Neural progenitor cell (in vitro differentiated cells): ENCODE data around the gene CDC42EP3. TPM values are rescaled to one million over a fixed set of nuclear protein-coding genes. Genes with fewer than 3 reads are reported as not detected.

ENCODE experiments used
- DNase-seq: peaks from one replicate; pipeline ENCODE4 v3.0.0-alpha.2; 2016; ENCODE audit warnings: low spot score
- H2AFZ ChIP-seq: fragments of 200-600 bp; sonication (generic); replicated peaks from 2 replicates; pipeline ENCODE4 v1.6.1; 2016; ENCODE audit warnings: antibody characterized with exemption
- H3F3A ChIP-seq: fragments of 200-600 bp; sonication (generic); 2 replicates; pipeline ENCODE4 v1.6.1; 2016; ENCODE audit warnings: antibody characterized with exemption, low read depth
- H3K27ac ChIP-seq: fragments of 200-600 bp; sonication (generic); 2 replicates; pipeline ENCODE4 v1.5.1; 2016; ENCODE audit warnings: mild to moderate bottlenecking
- H3K27me3 ChIP-seq: fragments of 200-600 bp; sonication (generic); 2 replicates; pipeline ENCODE4 v1.6.1; 2016; ENCODE audit warnings: mild to moderate bottlenecking, moderate library complexity
- H3K36me3 ChIP-seq: fragments of 200-600 bp; sonication (generic); 2 replicates; pipeline ENCODE4 v1.5.1; 2016
- H3K4me1 ChIP-seq: fragments of 200-600 bp; sonication (generic); 2 replicates; pipeline ENCODE4 v1.6.1; 2016; ENCODE audit warnings: mixed run types
- H3K4me2 ChIP-seq: fragments of 200-600 bp; sonication (generic); 2 replicates; pipeline ENCODE4 v1.6.1; 2016
- H3K4me3 ChIP-seq: fragments of 200-600 bp; sonication (generic); 2 replicates; pipeline ENCODE4 v1.5.1; 2016
- H3K79me2 ChIP-seq: fragments of 200-600 bp; sonication (generic); 2 replicates; pipeline ENCODE4 v1.6.1; 2016; ENCODE audit warnings: low read depth
- H3K9ac ChIP-seq: fragments of 200-600 bp; sonication (generic); 2 replicates; pipeline ENCODE4 v1.6.1; 2016
- H3K9me3 ChIP-seq: fragments of 200-600 bp; sonication (generic); 2 replicates; pipeline ENCODE4 v1.5.1; 2016; ENCODE audit warnings: low read depth
- H4K20me1 ChIP-seq: fragments of 200-600 bp; sonication (generic); 2 replicates; pipeline ENCODE4 v1.6.1; 2016; ENCODE audit warnings: low read depth
- H3K27ac Mint-ChIP-seq: 3 replicates; pipeline ENCODE4 v1.8.0; 2021; ENCODE audit warnings: mixed read lengths
- H3K27me3 Mint-ChIP-seq: 2 replicates; pipeline ENCODE4 v1.8.0; 2022; ENCODE audit warnings: low read depth, mild to moderate bottlenecking, inconsistent platforms, moderate library complexity, mixed read lengths; ENCODE audit not compliant: insufficient read depth
- H3K36me3 Mint-ChIP-seq: 3 replicates; pipeline ENCODE4 v1.8.0; 2021; ENCODE audit warnings: mixed read lengths
- H3K4me1 Mint-ChIP-seq: 3 replicates; pipeline ENCODE4 v1.8.0; 2021; ENCODE audit warnings: mixed read lengths
- H3K4me3 Mint-ChIP-seq: 3 replicates; pipeline ENCODE4 v1.8.0; 2021; ENCODE audit warnings: mild to moderate bottlenecking, moderate library complexity, mixed read lengths
- H3K9me3 Mint-ChIP-seq: 3 replicates; pipeline ENCODE4 v1.8.0; 2020; ENCODE audit warnings: mixed read lengths
- EZH2 ChIP-seq: fragments of 200-600 bp; sonication (generic); IDR thresholded peaks from 2 replicates; pipeline ENCODE4 v1.6.1; 2017; ENCODE audit warnings: antibody characterized with exemption, mild to moderate bottlenecking, moderate library complexity
- EZH2phosphoT487 ChIP-seq: fragments of 200-600 bp; sonication (generic); IDR thresholded peaks from 2 replicates; pipeline ENCODE4 v1.6.1; 2017; ENCODE audit warnings: antibody characterized with exemption
- total RNA-seq: library from RNA; depleted of rRNA; stranded (reverse); fragments of >200 nt; gene quantifications from 2 replicates; pipeline ENCODE4 v1.2.3, GENCODE V29; 2015; ENCODE audit warnings: low replicate concordance
- TF ChIP-seq, protein P1 (sequence below): fragments of 200-600 bp; sonication (generic); IDR thresholded peaks from 2 replicates; pipeline ENCODE4 v1.5.1; 2017; ENCODE audit warnings: antibody characterized with exemption, mild to moderate bottlenecking

CDC42EP3 gene
- total RNA-seq, 1 donor from 2014 or later = 21.2 TPM

DNA sequence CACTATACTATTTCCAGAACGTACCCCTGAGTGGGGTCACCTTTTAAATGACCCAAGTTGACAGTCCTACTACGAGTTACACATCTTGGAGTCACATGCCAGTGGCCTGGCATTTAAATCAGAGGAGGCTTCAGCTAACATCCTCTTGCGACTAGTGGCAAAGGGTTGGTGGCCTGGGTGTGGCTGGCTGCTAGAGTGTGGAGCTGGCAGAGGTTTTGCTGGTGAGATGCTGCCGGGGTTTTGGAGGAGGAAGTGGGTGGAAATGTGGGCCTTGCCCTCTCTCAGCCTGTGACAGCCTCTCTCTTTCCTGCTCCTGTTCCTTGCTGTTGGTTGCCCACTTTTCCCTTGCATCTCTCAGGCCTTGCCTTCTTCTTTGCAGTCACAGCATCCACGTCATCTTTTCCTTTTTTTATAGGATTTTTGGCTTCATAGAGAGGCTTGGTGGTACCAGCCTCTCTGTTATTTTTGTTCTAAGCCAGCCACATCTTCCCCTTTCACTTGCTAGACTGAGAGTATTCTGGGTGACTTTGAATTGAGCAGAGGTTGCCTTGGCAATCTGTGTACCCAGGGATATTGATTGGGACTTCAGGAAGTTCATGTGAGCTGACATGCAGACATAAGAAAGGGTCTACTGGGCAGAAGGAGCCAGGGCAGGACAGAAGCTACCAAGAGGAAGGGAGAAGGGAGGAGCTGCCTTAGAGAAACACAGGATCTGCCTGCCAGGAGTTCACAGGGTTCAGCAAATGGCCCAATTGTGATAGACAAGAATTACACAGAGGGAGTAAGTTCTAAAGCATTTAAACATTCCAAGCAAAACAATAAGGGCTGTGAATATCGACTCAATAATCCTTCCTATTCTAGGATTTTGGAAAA lies 55.4 kb downstream of the CDC42EP3 start:
- Histone ChIP-seq H3K4me2 (no peak overlapping the region), H3F3A (no peaks in the 10 kb centered on the region), H3K9ac (no peak overlapping the region), H3K4me3 (no peak overlapping the region), H3K36me3 (no peaks in the 10 kb centered on the region), H3K4me1 (no peaks in the 10 kb centered on the region), H4K20me1 (no peaks in the 10 kb centered on the region), H3K79me2 (no peaks in the 10 kb centered on the region), H3K9me3 (no peaks in the 10 kb centered on the region), H2AFZ (no peak overlapping the region), H3K27ac (no peak overlapping the region), H3K27me3 (no peaks in the 10 kb centered on the region)
- Mint-ChIP-seq H3K27ac (no peak overlapping the region), H3K4me3 (no peak overlapping the region), H3K9me3 (no peaks in the 10 kb centered on the region), H3K27me3 (no peaks in the 10 kb centered on the region), H3K36me3 (no peaks in the 10 kb centered on the region), H3K4me1 (peaks cover 3% of the 10 kb centered on the region)
- no peak for DNase-seq
- TF ChIP-seq, protein P1, sequence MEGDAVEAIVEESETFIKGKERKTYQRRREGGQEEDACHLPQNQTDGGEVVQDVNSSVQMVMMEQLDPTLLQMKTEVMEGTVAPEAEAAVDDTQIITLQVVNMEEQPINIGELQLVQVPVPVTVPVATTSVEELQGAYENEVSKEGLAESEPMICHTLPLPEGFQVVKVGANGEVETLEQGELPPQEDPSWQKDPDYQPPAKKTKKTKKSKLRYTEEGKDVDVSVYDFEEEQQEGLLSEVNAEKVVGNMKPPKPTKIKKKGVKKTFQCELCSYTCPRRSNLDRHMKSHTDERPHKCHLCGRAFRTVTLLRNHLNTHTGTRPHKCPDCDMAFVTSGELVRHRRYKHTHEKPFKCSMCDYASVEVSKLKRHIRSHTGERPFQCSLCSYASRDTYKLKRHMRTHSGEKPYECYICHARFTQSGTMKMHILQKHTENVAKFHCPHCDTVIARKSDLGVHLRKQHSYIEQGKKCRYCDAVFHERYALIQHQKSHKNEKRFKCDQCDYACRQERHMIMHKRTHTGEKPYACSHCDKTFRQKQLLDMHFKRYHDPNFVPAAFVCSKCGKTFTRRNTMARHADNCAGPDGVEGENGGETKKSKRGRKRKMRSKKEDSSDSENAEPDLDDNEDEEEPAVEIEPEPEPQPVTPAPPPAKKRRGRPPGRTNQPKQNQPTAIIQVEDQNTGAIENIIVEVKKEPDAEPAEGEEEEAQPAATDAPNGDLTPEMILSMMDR = no peak
- TF ChIP-seq EZH2phosphoT487 (no peak), EZH2 (no peak)

DNA sequence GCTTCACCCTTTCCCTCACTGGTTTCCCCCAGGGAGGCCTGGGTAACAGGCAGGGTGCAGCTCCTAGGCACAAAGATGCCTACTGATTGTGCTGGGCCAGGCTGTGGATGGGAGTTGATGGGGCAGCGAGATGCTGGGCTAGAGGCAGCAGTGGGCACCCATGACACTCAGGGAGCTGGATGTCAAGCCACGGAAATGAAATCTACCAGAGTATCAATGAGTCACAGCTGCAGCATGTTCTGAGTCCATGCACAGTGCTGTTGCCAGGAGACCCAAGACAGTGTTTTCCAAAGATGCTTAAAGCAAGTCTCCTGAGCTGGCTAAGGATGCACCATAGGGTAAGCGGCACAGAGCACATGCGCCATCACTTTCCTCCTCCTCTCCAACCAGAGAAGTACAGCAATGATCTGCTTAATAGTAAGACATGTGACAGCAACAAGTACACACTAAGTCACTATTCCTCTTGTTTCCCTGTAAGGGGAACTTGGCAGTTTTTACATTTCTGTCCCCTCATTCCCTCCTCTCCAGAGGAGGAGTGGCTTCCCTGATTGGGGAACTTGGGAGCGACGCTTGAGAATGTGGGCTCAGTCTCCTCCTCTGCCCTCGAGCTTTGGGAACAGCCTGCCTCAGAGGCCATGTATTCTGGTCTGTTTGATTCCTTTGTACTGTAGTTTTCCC lies 57.2 kb downstream of the CDC42EP3 start:
- H3K4me1 Mint-ChIP-seq = peaks cover 3% of the 10 kb centered on the region
- no peak overlapping the region for H3K4me3 Mint-ChIP-seq
- Histone ChIP-seq H3K27ac (no peak overlapping the region), H3K9ac (no peak overlapping the region), H3F3A (no peaks in the 10 kb centered on the region), H3K27me3 (no peaks in the 10 kb centered on the region), H3K79me2 (no peaks in the 10 kb centered on the region), H4K20me1 (no peaks in the 10 kb centered on the region), H3K4me3 (no peak overlapping the region), H3K4me1 (no peaks in the 10 kb centered on the region), H3K4me2 (no peak overlapping the region), H3K9me3 (no peaks in the 10 kb centered on the region), H3K36me3 (no peaks in the 10 kb centered on the region), H2AFZ (no peak overlapping the region)
- DNase-seq = no peak
- no peak overlapping the region for H3K27ac Mint-ChIP-seq
- no peaks in the 10 kb centered on the region for H3K36me3 Mint-ChIP-seq
- no peaks in the 10 kb centered on the region for H3K9me3 Mint-ChIP-seq
- TF ChIP-seq EZH2phosphoT487 = no peak
- TF ChIP-seq EZH2 = no peak
- TF ChIP-seq, protein P1 = no peak
- H3K27me3 Mint-ChIP-seq = no peaks in the 10 kb centered on the region

DNA sequence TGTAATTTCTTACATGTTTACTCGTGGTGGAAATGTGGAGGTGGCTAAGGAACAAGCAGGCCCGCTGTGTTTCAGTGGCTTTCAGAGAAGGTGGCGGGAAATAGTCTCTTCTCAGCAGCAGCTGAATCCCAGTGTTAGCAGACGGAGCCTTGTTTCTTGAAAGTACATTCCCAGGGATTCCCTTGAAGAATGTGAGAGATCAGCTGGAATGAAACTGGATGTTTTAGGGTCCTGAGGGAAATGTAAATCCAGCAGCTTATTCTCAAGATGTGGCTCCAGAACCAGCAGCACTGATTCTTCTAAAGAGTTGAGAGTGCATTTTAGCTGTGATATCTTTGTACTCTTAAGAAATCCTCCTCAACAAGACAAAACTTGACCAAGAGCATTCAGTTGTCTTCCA lies 59.1 kb downstream of the CDC42EP3 start:
- Histone ChIP-seq H3K27me3 (no peaks in the 10 kb centered on the region), H3K9ac (no peak overlapping the region), H3K27ac (no peak overlapping the region), H4K20me1 (no peaks in the 10 kb centered on the region), H3K79me2 (no peaks in the 10 kb centered on the region), H3K4me2 (no peak overlapping the region), H3K4me3 (no peak overlapping the region), H3K4me1 (no peaks in the 10 kb centered on the region), H3F3A (no peaks in the 10 kb centered on the region), H2AFZ (peak overlapping the region; percentile 32), H3K36me3 (no peaks in the 10 kb centered on the region), H3K9me3 (no peaks in the 10 kb centered on the region)
- DNase-seq = peak; percentile 25
- no peaks in the 10 kb centered on the region for H3K27me3 Mint-ChIP-seq
- H3K4me3 Mint-ChIP-seq = no peak overlapping the region
- H3K27ac Mint-ChIP-seq = no peak overlapping the region
- no peaks in the 10 kb centered on the region for H3K9me3 Mint-ChIP-seq
- H3K36me3 Mint-ChIP-seq = no peaks in the 10 kb centered on the region
- peaks cover 3% of the 10 kb centered on the region for H3K4me1 Mint-ChIP-seq
- TF ChIP-seq EZH2phosphoT487 = no peak
- TF ChIP-seq, protein P1 = no peak
- TF ChIP-seq EZH2 = no peak
